Activated T-cell treated with anti-CD3 and anti-CD28 coated beads for 24 hours (primary cell): Measurements from ENCODE around the gene MLPH.
"Not testable (repeated sequence)": the region's sequence is repeated elsewhere in the genome, so short reads cannot be mapped to it uniquely, and the experiment has no call there.

Experiments
- DNase-seq: peaks from one replicate; pipeline ENCODE4 v3.0.0-alpha.2; 2020; ENCODE audit warnings: low read depth

Gene MLPH

DNA sequence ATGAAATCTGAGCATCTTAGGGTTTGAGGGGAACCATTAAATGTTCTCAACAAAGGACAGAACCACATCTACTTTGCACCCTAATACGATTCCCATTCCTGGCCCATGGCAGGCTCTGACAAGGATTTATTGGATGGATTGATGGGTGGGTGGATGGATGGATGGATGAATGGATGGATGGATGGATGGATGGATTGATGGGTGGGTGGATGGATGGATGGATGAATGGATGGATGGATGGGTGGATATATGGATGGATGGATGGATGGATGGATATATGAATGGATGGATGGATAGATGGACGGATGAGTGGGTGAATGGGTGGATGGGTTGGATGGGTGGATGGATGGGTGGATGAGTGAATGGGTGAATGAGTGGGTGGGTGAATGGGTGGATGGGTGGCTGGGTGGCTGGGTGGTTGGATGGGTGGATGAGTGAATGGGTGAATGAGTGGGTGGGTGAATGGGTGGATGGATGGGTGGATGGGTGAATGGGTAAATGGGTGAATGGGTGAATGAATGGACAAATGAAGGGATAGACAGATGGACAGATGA lies 29.6 kb upstream of the MLPH start:
- DNase-seq, result no peak

DNA sequence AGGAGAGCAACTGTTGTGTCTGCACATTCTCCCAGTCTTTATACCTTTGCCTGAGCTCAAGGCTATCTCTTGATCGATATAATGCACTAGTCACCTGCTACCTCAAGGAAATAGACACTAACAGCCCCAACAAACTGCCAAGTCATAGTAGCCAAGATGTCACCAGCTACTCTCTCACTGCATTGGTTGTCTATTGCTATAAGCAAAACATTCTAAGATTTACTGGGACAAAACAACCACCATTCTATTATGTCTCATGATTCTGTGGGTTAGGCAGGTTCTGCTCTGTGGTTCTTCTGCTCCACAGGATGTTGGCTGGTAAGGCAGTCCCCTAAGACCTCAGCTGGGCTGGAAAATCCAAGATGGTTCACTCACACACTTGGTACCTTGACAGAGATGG lies 28.5 kb upstream of the MLPH start:
- no peak for DNase-seq

DNA sequence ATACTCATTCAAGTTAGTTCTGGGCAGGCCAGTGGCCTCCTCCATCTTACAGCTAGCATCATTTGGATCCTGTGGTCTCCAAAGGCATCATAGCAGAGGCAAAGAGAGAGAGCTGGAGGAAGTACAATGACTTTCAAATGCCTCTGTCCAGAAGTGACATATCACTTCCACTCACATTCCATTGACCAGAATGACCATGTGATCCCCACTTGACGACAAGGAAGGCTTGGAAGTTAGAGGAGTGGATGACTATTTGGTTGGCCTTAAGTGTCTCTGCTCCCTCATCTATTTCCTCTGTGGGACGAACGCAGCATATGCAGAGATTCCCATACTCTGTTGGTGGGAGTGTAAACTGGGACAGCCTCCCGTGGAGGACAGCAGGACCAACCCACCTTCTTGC lies 27.8 kb upstream of the MLPH start:
- DNase-seq, result no peak

DNA sequence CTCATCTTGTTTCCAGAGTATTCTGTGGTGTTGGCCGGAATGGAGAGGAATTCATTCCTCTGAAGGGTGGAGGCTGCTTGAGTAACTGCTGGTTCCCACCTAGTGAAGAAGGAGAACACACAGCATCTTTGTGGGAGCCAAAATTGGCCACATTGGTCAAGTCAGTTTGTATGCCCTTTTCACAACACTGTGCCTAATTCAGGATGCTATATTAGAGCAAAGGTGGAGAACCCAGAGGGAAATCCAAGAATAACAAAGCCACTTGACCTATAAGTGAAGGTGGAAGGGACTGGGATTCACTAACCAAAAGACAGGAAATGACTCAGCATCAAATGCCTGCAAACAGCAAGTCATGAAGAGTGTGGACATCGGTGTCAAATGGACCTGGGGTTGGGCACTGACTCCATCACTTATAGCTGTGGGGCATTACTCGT lies 27.3 kb upstream of the MLPH start:
- DNase-seq, result no peak

DNA sequence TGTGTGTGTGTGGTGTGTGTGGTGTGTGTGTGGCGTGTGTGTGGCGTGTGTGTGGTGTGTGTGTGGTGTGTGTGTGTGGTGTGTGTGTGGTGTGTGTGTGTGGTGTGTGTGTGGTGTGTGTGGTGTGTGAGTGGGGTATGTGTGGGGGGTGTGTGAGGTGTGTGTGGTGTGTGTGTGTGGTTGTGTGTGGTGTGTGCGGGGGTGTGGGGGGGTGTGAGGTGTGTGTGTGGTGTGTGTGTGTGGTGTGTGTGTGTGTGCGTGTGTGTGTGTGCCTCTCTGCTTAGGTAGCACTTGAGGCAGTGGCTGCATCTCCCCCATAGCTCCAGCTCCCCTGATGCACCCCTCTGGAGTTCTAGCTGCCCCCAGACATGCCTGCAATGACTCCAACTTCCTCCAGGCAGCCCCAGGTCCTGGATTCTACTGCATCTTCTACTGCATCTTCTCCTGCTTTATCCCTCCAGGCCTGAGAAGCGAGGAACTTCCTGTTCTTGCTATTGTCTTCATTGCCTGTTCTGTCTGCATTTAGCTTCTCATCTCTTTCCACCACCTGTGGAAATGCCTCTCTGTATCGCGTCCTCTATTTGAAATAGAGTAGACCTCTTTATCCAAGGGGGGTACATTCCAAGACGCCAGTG lies 22.2 kb upstream of the MLPH start:
- no peak for DNase-seq

DNA sequence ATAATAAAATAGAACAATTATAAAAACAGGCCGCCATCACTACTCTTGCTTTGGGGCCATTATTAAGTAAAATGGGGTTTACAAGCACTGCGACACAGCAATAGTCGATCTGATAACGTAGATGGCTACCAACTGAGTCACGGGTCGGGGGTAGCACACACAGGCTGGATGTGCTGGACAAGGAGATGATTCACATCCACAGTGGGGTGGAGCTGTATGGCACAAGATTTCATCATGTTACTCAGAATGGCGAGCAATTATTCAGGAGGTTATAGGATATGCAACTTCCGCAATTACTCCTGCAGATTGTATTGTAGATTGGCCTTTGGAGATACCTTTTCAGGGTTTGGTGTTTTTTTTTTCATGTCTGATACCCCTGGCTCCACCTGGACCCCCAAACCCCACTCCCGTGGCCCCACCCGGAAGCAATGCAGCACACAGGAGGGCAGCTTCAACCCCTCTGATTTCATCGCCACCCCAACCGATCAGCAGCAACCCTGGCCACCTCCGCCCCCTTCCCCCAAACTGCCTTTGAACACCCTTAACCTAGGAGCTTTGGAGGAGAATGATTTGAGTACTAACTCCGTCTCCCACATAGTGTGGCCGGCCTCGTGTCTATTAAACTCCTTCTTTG lies 21.4 kb upstream of the MLPH start:
- no peak for DNase-seq

DNA sequence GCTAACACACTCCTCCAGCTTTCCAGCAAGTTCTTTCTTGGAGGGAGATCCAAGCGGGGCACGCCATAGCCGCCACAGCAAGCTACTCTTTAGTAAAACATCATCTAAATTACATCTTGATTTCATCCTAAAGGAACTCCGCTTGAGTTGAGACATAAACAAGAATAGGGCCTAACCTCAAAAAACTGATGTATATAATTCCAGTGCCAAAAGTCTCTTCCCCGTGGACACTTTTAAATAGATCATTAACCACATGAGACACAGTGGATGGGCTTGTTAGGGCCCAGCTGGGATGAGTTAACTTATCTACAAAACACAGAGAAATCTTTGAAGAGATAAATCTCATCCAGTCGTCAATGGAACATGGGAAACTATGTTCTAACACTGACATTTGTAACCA lies 20.8 kb upstream of the MLPH start:
- no peak for DNase-seq

DNA sequence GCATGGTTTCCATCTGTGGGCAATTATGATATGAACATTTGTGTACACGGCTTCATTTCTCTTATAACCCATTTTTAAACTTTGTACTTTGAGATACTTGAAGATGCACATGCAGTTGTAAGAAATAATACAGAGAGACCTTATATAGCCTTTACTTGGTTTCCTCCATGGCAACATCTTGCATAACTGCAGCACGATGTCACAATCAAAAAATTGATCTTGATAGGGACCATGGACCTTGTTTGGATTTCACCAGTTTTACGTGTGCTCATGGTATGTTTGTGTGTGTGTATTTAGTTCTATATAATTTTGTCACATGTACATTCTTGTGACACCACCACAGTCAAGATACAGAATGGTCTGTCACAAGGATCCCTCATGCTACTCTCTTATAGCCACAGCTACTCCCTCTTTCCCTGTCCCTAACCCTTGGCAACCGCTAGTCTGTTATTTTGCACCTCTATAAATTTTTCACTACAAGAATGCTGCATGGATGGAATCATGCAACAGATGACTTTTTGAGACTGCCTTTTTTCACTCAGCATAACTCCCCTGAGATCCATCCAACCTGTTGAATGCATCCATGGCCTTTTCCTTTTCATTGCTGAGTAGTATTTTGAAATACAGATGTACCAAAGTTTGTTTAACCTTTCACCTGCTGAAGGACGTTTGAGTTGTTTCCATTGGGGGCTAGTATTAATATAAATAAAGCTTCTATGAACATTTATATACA lies 19.4 kb upstream of the MLPH start:
- no peak for DNase-seq

DNA sequence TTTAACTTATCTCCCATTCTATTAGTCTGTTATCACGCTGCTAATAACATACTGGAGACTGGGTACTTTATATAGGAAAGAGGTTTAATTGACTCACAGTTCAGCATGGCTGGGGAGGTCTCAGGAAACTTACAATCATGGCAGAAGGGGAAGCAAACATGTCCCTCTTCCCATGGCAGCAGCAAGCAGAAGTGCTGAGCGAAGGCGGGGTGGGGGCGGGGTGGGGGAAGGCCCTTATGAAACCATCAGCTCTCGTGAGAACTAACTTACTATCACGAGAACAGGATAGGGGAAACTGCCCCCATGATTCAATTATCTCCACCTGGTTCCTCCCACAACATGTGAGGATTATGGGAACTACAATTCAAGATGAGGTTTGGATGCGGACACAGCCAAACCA lies 17.6 kb upstream of the MLPH start:
- not testable (repeated sequence) for DNase-seq

DNA sequence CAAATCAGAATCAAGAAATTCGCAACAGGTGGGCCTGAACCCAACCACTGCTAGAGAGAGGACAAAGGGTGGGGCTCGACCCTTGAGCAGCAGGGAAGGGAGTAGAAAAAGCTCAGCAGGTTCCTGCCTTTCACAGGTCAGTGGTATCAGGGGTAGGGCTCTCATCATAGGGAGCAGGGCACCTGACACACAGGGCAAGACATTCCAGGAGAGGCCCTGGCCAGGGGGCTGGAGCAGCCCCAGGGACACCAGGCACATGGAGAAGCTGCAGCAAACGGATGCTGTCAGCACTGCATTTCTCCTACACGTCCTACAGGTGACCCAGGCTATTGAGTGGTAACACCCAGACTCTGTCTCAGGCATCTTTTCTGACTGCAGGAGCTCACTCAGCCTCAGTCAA lies 17.2 kb upstream of the MLPH start:
- DNase-seq, result no peak

DNA sequence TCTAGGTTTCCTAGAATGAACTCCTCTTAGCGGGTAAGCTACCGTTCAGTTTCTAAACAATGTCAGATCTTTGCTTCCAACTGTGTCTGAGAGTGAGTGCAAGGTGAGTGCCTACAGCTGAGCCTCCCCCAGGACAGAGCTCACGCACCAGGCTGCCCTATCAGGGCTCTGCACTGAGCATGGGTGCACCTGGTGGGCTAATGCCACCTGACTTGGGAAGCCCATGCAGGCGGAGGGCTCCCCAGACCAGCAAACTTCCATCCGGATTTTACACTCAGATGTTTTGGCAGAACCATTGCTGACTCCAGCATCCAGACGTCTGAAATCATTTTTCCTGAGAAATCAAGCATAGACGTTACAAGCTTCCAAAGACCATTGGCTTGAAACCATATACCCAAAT lies 16.1 kb upstream of the MLPH start:
- DNase-seq, result no peak

DNA sequence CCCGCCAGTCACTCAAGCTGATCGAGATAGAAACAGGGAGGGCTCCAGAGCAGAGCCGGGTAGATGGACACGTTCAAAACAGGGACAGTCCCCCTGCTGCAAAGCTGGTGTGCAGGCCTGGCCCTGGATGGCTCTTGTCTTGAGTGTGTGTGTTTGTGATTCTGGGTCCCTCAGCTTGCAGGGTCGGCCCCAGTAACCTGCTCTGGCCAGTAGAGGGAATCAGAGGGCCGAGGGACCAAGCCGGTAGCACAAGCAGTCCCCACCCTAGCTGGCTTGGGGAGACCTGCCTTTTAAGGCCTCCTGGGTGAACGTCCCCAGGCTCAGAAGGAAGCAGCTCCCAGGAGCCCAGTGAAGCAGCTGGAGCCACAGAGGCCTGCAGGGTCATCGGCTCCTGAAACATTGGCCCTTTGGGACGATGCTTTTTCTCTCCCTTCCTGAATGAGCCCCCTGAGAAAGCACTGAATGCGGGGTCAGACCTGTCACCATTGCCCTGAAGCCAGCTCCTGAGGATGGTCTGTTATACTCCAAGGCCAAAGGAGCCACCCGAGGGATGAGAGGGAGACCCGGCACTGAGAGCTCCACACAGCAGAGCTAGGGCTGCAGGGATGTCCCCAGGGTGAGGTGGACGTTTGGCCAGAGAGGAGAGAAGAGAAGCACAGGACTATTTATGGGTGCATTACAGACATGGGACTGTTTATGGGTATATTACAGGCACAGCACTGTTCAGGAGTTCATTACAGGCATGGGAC lies 15.4 kb upstream of the MLPH start:
- DNase-seq, result peak; percentile 23

DNA sequence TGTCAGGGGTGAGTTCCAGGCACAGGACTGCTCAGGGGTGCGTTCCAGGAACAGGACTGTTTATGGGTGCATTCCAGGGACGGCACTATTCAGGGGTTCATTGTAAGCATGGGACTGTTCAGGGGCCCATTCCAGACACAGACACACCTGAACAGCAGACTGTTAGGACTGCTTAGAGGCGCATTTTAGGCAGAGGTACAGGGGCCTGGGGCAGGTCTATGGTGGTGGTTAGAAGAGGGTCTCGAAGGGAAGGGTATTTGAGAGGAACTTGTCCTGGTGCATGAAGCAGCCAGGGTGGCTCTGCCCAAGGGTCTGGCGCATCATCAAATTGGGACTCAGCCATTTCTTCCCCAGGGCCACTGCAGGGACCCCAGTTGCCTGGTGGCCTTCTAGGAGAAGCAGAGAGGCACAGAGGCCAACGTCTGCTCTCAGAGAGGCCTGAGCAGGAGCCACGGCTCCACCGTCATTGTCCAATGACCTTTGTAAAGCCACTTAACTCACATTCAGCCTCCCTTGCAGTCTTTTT lies 14.8 kb upstream of the MLPH start:
- no peak for DNase-seq

DNA sequence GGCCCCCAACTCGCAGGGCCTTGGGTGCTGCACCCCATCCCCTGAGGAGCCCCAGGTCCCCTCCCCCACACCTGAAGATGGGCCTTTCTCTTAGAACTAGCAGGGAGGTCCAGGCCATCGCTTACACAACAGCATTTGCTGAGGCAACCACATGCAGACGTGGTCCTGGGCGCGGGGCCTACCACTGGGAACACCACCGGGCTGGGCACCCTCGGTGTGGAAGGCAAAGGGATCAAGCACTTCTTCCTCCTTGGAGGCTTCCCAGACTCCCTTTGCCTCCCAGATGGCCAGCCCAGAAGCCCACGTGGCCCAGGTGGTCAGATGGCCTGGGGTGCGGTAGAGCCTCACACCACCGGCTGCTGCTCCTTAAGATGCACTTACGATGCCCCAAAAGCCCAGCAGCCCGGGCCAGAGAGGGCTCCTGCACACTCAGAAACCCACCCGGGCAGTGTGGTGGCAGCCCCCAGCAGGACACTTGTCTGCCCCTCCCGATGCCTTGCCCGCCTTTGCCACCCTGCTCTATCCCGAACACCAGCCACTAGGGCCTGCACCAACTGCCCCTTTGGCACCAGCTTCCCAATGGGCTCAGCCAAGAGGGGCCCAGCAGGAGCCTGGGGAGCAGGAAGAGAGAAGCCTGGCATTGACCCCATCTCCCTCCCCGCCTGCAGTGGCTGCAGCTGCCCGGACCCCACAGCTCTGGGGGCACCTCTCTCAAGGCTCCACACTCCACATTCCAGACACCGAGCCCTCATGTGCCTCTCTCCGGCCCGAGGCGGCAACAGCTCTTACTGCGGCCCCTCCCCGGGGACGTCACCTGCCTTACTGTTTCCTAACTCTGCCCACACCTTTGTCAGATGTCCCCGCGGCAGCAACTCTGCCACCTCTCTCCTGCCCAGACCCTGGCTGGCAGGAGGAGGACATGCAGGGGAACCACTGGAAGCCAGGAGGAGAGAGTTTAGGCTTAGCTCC lies 13.9 kb upstream of the MLPH start:
- no peak for DNase-seq

DNA sequence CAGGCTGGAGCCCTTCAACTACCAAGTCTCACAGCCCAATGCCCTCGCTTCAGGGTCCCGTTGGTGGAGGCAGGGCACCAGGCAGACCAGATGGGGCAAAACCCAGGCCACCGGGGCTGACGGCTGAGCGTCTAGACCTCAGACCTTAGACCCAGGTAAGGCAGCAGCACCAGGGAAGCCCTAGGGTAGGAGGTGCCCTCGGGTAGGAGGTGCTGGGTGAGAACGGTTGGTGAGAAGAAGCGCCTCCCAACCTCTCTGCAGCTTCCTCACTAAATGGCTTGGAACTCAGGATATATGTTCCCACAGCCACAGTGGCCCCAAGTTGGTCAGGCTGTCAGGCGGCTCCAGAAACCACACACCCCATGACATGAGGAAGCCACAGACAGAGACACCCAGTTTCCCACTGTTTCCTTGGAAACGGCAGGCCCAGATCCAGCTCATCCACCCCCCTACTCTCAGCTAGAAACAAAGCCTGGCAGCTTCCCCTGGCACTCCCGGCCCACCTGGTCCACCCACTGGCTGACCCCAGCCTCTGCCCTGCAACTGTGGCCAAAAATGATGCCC lies 13.1 kb upstream of the MLPH start:
- DNase-seq, result no peak

DNA sequence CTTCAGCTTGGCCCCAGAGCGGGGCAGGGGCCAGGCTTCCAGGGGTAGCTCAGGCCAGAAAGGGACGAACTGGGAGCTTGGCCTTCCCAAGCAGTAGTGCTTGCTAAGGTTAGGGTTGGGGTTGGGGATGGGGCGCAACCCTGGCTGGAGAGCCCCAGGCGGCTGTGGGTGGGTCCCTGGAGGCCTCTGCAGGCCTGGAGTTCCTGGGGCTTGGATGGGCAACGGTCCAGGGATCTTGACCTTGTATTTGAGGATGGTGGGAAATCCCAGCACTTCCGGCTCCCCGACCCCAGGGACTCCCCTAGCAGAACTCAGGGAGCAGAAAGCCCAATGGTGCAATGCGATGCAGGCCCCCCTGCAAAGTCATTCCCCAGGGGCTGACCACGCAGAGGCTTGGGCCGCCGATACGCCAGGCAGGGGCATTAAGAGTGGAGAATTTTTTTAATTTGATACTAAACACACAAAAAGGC lies 12.6 kb upstream of the MLPH start:
- no peak for DNase-seq

DNA sequence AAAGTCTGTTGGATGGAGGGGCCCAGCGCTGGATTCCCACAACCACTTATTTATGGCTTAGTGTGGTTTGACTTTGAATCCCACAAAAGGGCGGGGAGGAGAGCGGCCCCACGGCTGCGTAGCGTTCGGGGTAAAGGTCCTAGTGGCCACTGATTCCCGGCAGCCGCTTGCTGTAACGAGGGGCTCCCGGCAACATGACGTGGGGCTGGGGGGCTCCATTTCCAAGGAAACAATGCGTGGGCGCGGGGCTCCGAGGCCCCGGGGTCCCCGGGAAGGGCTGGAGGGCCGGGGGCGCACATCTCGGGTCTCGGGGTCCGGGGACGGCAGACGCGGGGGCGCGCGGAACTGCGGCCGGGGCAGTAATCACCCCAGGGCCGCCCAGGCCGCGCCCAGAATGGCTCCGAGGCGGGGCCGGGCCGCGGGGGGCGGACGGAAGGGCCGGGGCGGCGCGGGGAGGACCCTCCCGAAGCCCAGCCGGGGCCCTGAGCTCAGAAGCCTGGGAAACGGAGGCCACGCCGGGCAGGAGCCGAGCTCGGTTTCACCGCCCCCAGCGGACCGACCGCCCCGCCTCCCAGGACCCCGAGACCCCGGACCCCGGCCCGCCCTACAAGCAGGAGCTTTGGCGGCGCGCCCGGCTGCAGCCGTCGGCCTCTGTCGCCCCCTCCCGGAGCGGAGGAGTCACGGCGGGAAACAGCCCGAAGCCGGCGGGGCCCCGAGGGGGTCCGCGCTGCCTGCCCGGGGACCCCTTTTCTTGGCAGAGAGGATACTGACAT lies 11.9 kb upstream of the MLPH start:
- DNase-seq, result peak; percentile 73

DNA sequence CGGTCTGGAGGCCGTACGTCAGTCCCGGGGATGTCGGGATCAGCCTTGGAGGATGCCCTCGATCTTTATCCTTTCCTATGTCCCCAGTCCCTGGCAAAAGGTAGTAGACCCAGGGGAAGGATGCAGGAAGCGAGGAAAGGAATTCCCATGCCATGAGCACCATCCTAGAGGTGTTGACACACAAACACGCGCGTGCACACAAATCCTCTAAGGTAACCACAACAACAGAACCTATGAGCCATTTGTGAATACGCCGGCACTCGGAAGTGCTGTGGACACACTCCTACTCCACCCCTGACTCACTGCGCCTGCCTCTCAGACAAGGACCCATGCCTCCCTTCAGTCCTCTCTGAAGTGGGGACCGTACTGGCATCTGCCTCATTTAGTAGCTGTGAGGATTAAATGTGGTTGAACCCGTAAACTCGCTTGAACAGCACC lies 11.3 kb upstream of the MLPH start:
- peak; percentile 44 for DNase-seq

DNA sequence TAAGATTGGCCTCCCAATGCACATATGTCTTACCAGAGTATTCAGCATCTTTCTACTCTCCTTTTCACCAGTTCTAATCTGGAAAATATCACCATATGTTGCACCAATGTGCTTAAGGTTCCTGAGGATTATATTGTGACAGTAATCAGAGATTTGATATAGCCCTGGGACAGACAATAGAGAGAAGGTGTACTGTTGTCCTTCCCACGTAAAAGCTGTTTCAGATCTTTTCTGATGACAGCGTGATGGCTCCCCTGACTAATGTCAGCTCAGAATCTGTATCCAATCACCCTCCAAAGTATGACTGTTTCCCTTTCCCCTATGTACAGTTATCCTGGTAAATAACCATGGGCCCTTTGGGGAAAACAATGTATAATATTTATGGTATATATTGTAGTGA lies 9.0 kb upstream of the MLPH start:
- DNase-seq, result no peak

DNA sequence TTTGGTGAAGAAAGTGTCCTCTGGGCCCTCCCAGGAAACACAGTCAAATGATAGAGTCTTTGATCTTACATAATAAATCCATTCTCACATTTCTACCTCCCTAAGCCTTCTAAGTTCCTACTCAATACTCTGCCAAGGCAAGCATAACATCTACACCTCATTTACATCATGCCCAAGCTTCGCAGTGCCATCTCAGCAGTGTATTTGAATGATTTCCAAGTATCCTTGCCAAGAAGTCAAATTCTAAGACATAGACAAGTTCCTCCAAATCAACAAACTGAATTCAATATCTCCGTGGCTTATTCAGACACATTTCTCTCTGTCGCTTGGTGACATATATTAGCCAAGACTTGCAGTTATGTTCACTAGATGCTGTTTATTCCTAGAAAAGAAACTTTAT lies 8.1 kb upstream of the MLPH start:
- DNase-seq, result no peak
